Loucy (cell line): ENCODE measurements around the gene ADAMTS16.

ENCODE experiments used
- EZH2phosphoT487 ChIP-seq: fragments of 200-600 bp; IDR thresholded peaks from 2 replicates; pipeline ENCODE4 v1.6.1; 2018; ENCODE audit warnings: antibody characterized with exemption, mild to moderate bottlenecking, moderate library complexity, borderline replicate concordance
- TF ChIP-seq, protein P1 (sequence below): fragments of 200-600 bp; sonication (generic); conservative IDR thresholded peaks from 2 replicates; pipeline ENCODE4 v1.5.1; 2014; ENCODE audit warnings: mild to moderate bottlenecking, antibody characterized with exemption, low read length

DNA sequence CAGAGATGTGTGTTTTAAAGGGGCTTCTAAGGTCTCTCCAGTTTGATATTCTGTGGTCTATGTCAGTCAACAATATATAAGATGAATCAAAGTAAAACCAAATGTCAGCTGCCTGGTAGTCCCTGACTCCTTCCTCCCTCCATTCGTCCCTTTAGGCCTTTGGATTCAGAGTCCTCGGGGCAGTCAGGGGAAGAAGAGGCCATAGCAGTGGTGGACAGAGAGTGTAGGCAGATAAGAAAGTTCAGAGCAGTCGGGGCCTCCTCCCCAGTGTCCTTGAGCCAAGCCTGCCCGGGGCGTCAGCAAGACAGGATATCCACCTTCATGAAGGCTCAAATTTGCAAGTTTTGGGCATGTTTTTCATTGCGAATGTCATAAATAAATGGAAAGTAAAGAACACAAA, 110.6 kb downstream of the ADAMTS16 start:
- TF ChIP-seq, protein P1, sequence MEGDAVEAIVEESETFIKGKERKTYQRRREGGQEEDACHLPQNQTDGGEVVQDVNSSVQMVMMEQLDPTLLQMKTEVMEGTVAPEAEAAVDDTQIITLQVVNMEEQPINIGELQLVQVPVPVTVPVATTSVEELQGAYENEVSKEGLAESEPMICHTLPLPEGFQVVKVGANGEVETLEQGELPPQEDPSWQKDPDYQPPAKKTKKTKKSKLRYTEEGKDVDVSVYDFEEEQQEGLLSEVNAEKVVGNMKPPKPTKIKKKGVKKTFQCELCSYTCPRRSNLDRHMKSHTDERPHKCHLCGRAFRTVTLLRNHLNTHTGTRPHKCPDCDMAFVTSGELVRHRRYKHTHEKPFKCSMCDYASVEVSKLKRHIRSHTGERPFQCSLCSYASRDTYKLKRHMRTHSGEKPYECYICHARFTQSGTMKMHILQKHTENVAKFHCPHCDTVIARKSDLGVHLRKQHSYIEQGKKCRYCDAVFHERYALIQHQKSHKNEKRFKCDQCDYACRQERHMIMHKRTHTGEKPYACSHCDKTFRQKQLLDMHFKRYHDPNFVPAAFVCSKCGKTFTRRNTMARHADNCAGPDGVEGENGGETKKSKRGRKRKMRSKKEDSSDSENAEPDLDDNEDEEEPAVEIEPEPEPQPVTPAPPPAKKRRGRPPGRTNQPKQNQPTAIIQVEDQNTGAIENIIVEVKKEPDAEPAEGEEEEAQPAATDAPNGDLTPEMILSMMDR, result no peak
- TF ChIP-seq EZH2phosphoT487, result no peak
